Measurements from ENCODE around the gene TC2N.
A peak's percentile ranks its signal among the peaks of the same experiment; 100 is the strongest.
"Not testable (repeated sequence)": the region's sequence is repeated elsewhere in the genome, so short reads cannot be mapped to it uniquely, and the experiment has no call there.

Gene TC2N

GRCh38 chr14:91889477-91890211 lies 22.3 kb upstream of the TC2N start:
- DNase-seq (ENCODE audit: low read depth in 2 of 2), result no peak

- DNase-seq (ENCODE audit: low read depth in 2 of 2), result no peak
Measured at GRCh38 chr14:91888641-91889476, 21.5 kb upstream of the TC2N start.

GRCh38 chr14:91886961-91887360 lies 19.6 kb upstream of the TC2N start:
- no peak for DNase-seq (ENCODE audit: low read depth in 2 of 2)

GRCh38 chr14:91885839-91886238 lies 18.5 kb upstream of the TC2N start:
- DNase-seq (ENCODE audit: low read depth in 2 of 2), result no peak

GRCh38 chr14:91885113-91885712 lies 17.9 kb upstream of the TC2N start:
- no peak for DNase-seq (ENCODE audit: low read depth in 2 of 2)

- no peak for DNase-seq (ENCODE audit: low read depth in 2 of 2)
Measured at GRCh38 chr14:91884664-91885063, 17.3 kb upstream of the TC2N start.

- DNase-seq (ENCODE audit: low read depth in 2 of 2), result no peak
Measured at GRCh38 chr14:91883753-91884152, 16.4 kb upstream of the TC2N start.

GRCh38 chr14:91882776-91883175 lies 15.4 kb upstream of the TC2N start:
- DNase-seq (ENCODE audit: low read depth in 2 of 2), result no peak

- no peak for DNase-seq (ENCODE audit: low read depth in 2 of 2)
Measured at GRCh38 chr14:91882369-91882768, 15.0 kb upstream of the TC2N start.

GRCh38 chr14:91879196-91879595 lies 11.9 kb upstream of the TC2N start:
- no peak for DNase-seq (ENCODE audit: low read depth in 2 of 2)

GRCh38 chr14:91878274-91878673 lies 10.9 kb upstream of the TC2N start:
- DNase-seq (ENCODE audit: low read depth in 2 of 2), result no peak

GRCh38 chr14:91877376-91877915 lies 10.1 kb upstream of the TC2N start:
- DNase-seq (ENCODE audit: low read depth in 2 of 2), result no peak

GRCh38 chr14:91876492-91876891 lies 9.2 kb upstream of the TC2N start:
- no peak for DNase-seq (ENCODE audit: low read depth in 2 of 2)

- no peak for DNase-seq (ENCODE audit: low read depth in 2 of 2)
Measured at GRCh38 chr14:91875525-91876286, 8.4 kb upstream of the TC2N start.

GRCh38 chr14:91873471-91874415 lies 6.4 kb upstream of the TC2N start:
- DNase-seq (ENCODE audit: low read depth in 2 of 2), result peak; percentile 47 to 53

GRCh38 chr14:91872517-91873470 lies 5.5 kb upstream of the TC2N start:
- DNase-seq (ENCODE audit: low read depth in 2 of 2), result no peak

GRCh38 chr14:91872011-91872501 lies 4.7 kb upstream of the TC2N start:
- peak in 1 of 2 donors; percentile 30 for DNase-seq (ENCODE audit: low read depth in 2 of 2)

- DNase-seq (ENCODE audit: low read depth in 2 of 2), result not testable (repeated sequence)
Measured at GRCh38 chr14:91871401-91871800, 4.1 kb upstream of the TC2N start.

- no peak for DNase-seq (ENCODE audit: low read depth in 2 of 2)
Measured at GRCh38 chr14:91870890-91871289, 3.6 kb upstream of the TC2N start.

All from stimulated activated CD8-positive, alpha-beta memory T cell treated with anti-CD3 and anti-CD28 coated beads, Interleukin-7, amount 100 ng/mL, for 4 hours (primary cell).